A375 (cell line): ENCODE results near the gene GNA14. TPM values are rescaled to one million over a fixed set of nuclear protein-coding genes. Genes with fewer than 3 reads are reported as not detected.

Experiments
- small RNA-seq: library from RNA; depleted of rRNA; stranded (forward); fragments of <200 nt; gene quantifications from one replicate; pipeline ENCODE3, GENCODE V24; 2014
- total RNA-seq: library from RNA; depleted of rRNA; stranded (reverse); fragments of >200 nt; shearing (Covaris generic); gene quantifications from 2 replicates; pipeline ENCODE4 v1.2.3, GENCODE V29; 2014; rRNA removed

GNA14 gene
- total RNA-seq: not detected in 2 replicates

GRCh38 chr9:77648234-77649108 is at the start of gene GNA14:
Gene GNA14, minus strand, starts transcription at chr9:77648322. Its CDS starts 529 bp downstream, at chr9:77647793.

Small RNA genes within 50 kb of the gene (small RNA-seq; reads per million reads assigned to genes)
- not detected for gene RNU6-1303P
